PC-9 (cell line): ENCODE measurements around the gene TEX51. TPM values are rescaled to one million over a fixed set of nuclear protein-coding genes. Genes with fewer than 3 reads are reported as not detected.

Experiments used
- BruUV-seq: library from RNA; stranded (reverse); fragments of 400-500 nt; replicated peaks from 2 replicates; lab custom pipeline; 2021; lab: Mats Ljungman, UMichigan
- CTCF ChIA-PET: fragments of 300-600 bp; sonication (Branson Sonifier 250); formaldehyde crosslinking; loops from one replicate; lab custom pipeline; 2022; ENCODE audit warnings: antibody characterized with exemption; lab: Charles Lee
- POLR2A ChIA-PET: fragments of 300-600 bp; sonication (Branson Sonifier 250); formaldehyde crosslinking; loops from one replicate; lab custom pipeline; 2022; ENCODE audit warnings: antibody characterized with exemption; ENCODE audit not compliant: unreplicated experiment; lab: Charles Lee
- DNase-seq, 2 experiments: peaks; one replicate each; pipeline versions ENCODE4 v3.0.0 to v3.0.0-alpha.2; 2015 to 2022; ENCODE audit warnings: mixed read lengths in 1 of 2
- H2AFZ ChIP-seq: fragments of 200-600 bp; sonication (generic); 2 replicates; pipeline ENCODE4 v1.8.1; 2017; ENCODE audit warnings: antibody characterized with exemption
- H3F3A ChIP-seq: fragments of 200-600 bp; sonication (generic); 2 replicates; pipeline ENCODE4 v1.8.1; 2017; ENCODE audit warnings: antibody characterized with exemption, mild to moderate bottlenecking, low read depth; ENCODE audit not compliant: insufficient read depth
- H3K27ac ChIP-seq: fragments of 200-600 bp; sonication (generic); 2 replicates; pipeline ENCODE4 v1.6.1; 2016; ENCODE audit warnings: mixed run types
- H3K27me3 ChIP-seq: fragments of 200-600 bp; sonication (generic); 2 replicates; pipeline ENCODE4 v1.6.1; 2016; ENCODE audit warnings: low read depth, mixed run types; ENCODE audit not compliant: insufficient read depth
- H3K36me3 ChIP-seq: fragments of 200-600 bp; sonication (generic); 2 replicates; pipeline ENCODE4 v1.6.1; 2016; ENCODE audit warnings: low read depth, mixed run types
- H3K4me1 ChIP-seq: fragments of 200-600 bp; sonication (generic); replicated peaks from 2 replicates; pipeline ENCODE4 v1.6.1; 2016; ENCODE audit warnings: mixed run types; ENCODE audit not compliant: insufficient read depth
- H3K4me2 ChIP-seq: fragments of 200-600 bp; sonication (generic); 2 replicates; pipeline ENCODE4 v1.6.1; 2017; ENCODE audit warnings: mixed run types
- H3K4me3 ChIP-seq: fragments of 200-600 bp; sonication (generic); 2 replicates; pipeline ENCODE4 v1.6.1; 2016; ENCODE audit warnings: mixed run types
- H3K79me2 ChIP-seq: fragments of 200-600 bp; sonication (generic); 2 replicates; pipeline ENCODE4 v1.6.1; 2017; ENCODE audit warnings: low read depth, mixed run types
- H3K9me2 ChIP-seq: fragments of 200-600 bp; sonication (generic); 2 replicates; pipeline ENCODE4 v1.8.1; 2017; ENCODE audit warnings: mild to moderate bottlenecking; ENCODE audit not compliant: insufficient read depth
- H3K9me3 ChIP-seq: fragments of 200-600 bp; sonication (generic); 2 replicates; pipeline ENCODE4 v1.8.1; 2016; ENCODE audit warnings: low read depth; ENCODE audit not compliant: insufficient read depth
- H4K20me1 ChIP-seq: fragments of 200-600 bp; sonication (generic); 2 replicates; pipeline ENCODE4 v1.8.1; 2017; ENCODE audit not compliant: insufficient read depth
- CTCF ChIP-seq: fragments of 200-600 bp; sonication (generic); conservative IDR thresholded peaks from 2 replicates; pipeline ENCODE4 v1.6.1; 2017; ENCODE audit warnings: mixed run types, antibody characterized with exemption, mild to moderate bottlenecking, moderate library complexity
- EZH2 ChIP-seq: fragments of 200-600 bp; sonication (generic); IDR thresholded peaks from 2 replicates; pipeline ENCODE4 v1.8.0; 2017; ENCODE audit warnings: antibody characterized with exemption, low read depth
- intact Hi-C: fragments of 100-400 bp; cut with micrococcal nuclease; formaldehyde crosslinking; loops from one replicate; pipeline ENCODE4 v1.10.0; 2022; ENCODE audit not compliant: unreplicated experiment
- total RNA-seq: library from RNA; stranded (reverse); gene quantifications from 2 replicates; pipeline ENCODE4 v1.2.3, GENCODE V29; 2021

Gene TEX51
- total RNA-seq, 1 experiment from 2014 or later, result not detected

- TF ChIP-seq CTCF, result no peak
- TF ChIP-seq EZH2, result no peak
- BruUV-seq, result no TSS peak
- H3K4me1 ChIP-seq, result no peaks in the 10 kb centered on the region
- intact Hi-C loops, result no loop called here
- H3K4me3 ChIP-seq, result no peak overlapping the region
- no peaks in the 10 kb centered on the region for H3K9me3 ChIP-seq
- no peaks in the 10 kb centered on the region for H3K79me2 ChIP-seq
- H3K27me3 ChIP-seq, result peaks cover 100% of the 10 kb centered on the region
- ChIA-PET CTCF (no interaction called here), POLR2A (no interaction called here)
- no peak for DNase-seq
- no peak overlapping the region for H3K27ac ChIP-seq
- no peak overlapping the region for H3K4me2 ChIP-seq
- no peaks in the 10 kb centered on the region for H4K20me1 ChIP-seq
- no peak overlapping the region for H2AFZ ChIP-seq
- no peaks in the 10 kb centered on the region for H3F3A ChIP-seq
- no peaks in the 10 kb centered on the region for H3K36me3 ChIP-seq
- H3K9me2 ChIP-seq, result no peaks in the 10 kb centered on the region
These were observed 8.6 kb upstream of the TEX51 start for GRCh38 chr2:126890136-126890510.

- no peak for TF ChIP-seq EZH2
- Histone ChIP-seq H3K4me2 (no peak overlapping the region), H3K27ac (no peak overlapping the region), H3K36me3 (no peaks in the 10 kb centered on the region), H3K79me2 (no peaks in the 10 kb centered on the region), H4K20me1 (no peaks in the 10 kb centered on the region), H3K9me3 (no peaks in the 10 kb centered on the region), H3K9me2 (no peaks in the 10 kb centered on the region), H3F3A (no peaks in the 10 kb centered on the region), H3K27me3 (peaks cover 100% of the 10 kb centered on the region), H3K4me3 (no peak overlapping the region), H3K4me1 (no peaks in the 10 kb centered on the region), H2AFZ (no peak overlapping the region)
- DNase-seq, result no peak
- ChIA-PET POLR2A (no interaction called here), CTCF (no interaction called here)
- BruUV-seq, result no TSS peak
- intact Hi-C loops, result no loop called here
These were observed 7.9 kb upstream of the TEX51 start for GRCh38 chr2:126890551-126891450.

DNA sequence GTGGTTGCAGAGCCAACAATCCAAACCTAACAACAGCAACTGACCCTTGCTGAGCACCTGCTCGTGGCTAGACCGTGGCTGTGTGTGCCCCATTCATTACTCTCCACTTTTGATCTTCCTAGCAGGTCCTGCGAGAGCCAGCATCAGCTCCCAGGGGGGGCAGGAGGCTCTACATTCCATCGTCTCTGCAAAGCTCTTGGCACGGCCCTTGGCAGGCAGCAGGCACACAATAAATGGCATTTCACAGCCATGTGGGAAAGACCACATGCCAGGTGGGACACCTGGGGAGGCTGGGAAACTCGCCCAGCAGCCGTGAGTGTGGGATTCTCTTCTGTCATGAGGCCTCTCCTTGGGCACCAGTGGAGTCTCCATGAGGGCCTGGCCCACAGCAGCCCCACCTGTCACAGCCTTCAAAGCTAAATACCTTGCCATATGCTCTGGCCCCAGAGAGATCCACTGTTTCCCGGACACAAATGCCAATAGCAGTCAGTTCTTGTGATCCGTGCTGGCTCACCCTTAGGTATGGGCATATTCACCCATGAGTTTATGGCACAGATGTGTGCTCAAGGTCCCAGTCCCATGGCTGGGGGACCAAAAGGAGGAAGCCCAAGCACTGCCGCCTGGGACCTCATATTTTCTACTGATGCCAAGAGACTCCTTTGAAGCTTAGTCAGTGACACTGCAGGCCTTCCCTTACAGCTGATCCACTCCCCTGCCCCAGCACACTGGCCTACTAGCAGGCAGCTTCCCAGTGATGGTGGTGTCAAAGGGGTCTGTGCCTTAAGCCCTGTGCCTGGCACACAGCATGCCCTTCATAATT lies 6.8 kb upstream of the TEX51 start:
- peaks cover 100% of the 10 kb centered on the region for H3K27me3 ChIP-seq
- H2AFZ ChIP-seq, result no peak overlapping the region
- H4K20me1 ChIP-seq, result no peaks in the 10 kb centered on the region
- H3K9me2 ChIP-seq, result no peaks in the 10 kb centered on the region
- H3K79me2 ChIP-seq, result no peaks in the 10 kb centered on the region
- intact Hi-C loops, result no loop called here
- no peaks in the 10 kb centered on the region for H3K36me3 ChIP-seq
- H3K9me3 ChIP-seq, result no peaks in the 10 kb centered on the region
- TF ChIP-seq EZH2 (no peak), CTCF (no peak)
- ChIA-PET POLR2A (no interaction called here), CTCF (no interaction called here)
- no peak overlapping the region for H3K4me2 ChIP-seq
- no TSS peak for BruUV-seq
- no peak for DNase-seq
- no peaks in the 10 kb centered on the region for H3F3A ChIP-seq
- H3K4me3 ChIP-seq, result no peak overlapping the region
- H3K27ac ChIP-seq, result no peak overlapping the region
- H3K4me1 ChIP-seq, result no peaks in the 10 kb centered on the region
